Epithelial cell of esophagus (primary cell): ENCODE measurements around the gene NRG3.

Source experiments
- DNase-seq: peaks from one replicate; pipeline ENCODE4 v3.0.0; 2010; ENCODE audit warnings: low read depth
- H3K4me3 ChIP-seq: 2 replicates; pipeline ENCODE4 v1.5.1; 2011; ENCODE audit warnings: mild to moderate bottlenecking, low read length, control low read depth
- TF ChIP-seq, protein P1 (sequence below): IDR thresholded peaks from 2 replicates; pipeline ENCODE4 v1.5.1; 2011; ENCODE audit warnings: low read depth, mild to moderate bottlenecking, low read length, control low read depth, inconsistent platforms; ENCODE audit not compliant: insufficient read depth; ENCODE audit errors: missing control alignments

NRG3 gene

DNA sequence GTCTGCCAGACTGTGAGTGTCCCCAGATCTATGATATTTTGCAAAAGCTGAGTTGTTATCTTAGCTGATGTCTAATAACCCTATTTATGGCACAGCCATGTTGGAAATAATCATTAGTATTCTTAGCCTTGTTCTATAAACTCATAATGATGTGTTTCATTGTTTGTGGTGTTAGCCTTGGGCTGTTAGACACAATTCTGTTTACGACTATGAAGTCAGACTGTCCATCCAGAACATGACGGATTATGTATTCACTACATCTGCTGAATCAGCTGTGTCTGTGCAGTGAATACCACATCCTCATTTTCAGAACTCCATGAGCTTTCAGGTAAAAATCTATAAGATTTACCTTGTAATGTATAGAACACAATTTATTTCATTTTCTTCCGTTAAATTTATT lies 577.1 kb downstream of the NRG3 start:
- TF ChIP-seq, protein P1, sequence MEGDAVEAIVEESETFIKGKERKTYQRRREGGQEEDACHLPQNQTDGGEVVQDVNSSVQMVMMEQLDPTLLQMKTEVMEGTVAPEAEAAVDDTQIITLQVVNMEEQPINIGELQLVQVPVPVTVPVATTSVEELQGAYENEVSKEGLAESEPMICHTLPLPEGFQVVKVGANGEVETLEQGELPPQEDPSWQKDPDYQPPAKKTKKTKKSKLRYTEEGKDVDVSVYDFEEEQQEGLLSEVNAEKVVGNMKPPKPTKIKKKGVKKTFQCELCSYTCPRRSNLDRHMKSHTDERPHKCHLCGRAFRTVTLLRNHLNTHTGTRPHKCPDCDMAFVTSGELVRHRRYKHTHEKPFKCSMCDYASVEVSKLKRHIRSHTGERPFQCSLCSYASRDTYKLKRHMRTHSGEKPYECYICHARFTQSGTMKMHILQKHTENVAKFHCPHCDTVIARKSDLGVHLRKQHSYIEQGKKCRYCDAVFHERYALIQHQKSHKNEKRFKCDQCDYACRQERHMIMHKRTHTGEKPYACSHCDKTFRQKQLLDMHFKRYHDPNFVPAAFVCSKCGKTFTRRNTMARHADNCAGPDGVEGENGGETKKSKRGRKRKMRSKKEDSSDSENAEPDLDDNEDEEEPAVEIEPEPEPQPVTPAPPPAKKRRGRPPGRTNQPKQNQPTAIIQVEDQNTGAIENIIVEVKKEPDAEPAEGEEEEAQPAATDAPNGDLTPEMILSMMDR = no peak
- DNase-seq = no peak
- H3K4me3 ChIP-seq = no peak overlapping the region

DNA sequence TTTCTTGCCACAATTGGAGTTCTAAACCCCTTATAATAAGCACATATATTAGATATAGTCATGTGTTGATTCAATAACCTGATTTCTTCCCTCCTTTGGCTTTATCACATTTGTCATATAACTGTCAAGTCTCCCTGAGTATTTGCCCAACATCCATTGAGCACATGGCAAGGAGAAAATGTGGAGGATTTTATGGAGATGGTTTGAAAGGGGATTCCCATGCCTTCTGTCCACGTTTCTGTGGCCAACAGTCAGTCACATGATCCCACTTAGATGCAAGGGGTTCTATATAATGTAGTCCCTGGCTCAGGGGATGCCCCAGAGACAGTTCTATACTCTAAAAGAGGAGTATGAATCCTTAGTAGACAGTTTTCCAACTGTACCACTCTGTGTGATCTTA lies 577.7 kb downstream of the NRG3 start:
- TF ChIP-seq, protein P1 = no peak
- no peak overlapping the region for H3K4me3 ChIP-seq
- DNase-seq = no peak

DNA sequence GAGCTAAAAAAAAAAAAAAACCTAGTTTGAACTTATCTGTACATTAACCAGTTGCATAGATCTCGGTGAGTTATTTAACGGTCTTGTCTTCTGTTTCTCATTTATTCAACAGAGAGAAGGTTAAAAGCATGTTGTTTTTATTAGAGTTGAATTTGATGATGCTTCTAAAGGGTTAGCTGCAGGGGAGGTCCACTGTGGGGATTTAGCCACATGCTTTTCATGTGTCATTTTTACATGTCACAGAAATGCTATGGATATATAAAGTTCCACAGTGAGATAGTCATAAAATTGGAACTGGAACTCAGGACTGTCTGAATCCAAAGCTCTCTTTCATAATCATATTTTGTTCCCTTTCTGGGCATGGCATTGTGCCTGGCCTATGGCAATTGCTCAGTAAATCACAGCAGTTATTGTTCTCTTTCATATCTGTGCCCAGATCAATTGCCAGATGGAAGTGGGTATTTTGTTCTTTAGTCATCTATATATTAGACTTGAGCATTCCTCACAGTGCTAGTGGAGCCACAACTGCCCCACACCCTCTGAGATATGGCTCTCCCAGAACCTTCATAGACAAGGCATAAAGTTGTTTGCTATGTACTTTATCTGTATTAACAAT lies 578.8 kb downstream of the NRG3 start:
- H3K4me3 ChIP-seq = no peak overlapping the region
- DNase-seq = no peak
- TF ChIP-seq, protein P1 = no peak

DNA sequence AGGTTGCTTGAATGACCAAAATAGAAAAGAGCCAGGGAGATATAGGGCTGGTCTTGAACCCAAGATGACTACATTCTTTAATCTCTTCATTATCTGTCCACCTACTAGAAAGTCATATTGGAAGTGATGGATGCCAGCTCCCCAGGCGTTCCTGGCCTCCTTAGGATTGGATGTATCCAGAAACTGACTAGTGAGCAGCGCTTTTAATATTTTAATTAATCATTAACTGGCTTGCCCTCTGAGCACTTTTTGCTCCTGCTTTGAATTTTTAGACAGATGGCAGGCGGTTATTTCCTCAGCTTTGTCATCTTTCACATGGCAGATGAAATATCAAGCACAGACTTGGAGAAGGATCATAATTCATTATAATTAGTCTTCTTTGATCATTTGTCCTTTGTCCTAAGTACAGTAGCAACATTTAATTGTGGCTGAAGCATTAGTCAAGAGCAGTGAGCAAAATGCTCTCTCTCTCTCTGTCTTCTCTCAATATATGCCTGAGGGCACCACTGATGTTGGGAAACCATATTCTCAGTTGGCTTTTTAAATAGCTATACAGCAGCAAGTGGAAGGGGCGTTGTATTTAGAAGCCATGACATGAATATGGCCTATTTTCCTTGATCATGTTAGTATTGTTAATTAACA lies 588.0 kb downstream of the NRG3 start:
- no peak for DNase-seq
- TF ChIP-seq, protein P1 = no peak
- H3K4me3 ChIP-seq = no peak overlapping the region

DNA sequence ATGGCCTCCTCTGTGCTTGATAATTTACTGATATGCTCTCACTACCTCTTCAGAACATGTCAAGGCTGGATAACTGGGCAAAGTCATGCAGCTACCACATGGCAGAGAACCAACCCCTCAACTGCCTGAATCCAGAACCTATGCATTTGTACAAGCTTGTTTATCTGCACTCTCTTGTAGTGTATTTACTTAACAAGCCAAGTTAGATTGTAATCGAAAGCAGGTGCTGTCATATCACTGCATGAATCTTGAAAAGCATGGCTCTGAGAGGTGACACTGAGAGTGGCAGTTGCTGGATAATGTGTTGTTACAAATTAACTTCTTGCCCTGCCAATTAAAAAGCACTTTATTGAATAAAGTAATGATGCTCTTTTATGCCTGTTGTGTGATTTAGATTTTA lies 588.6 kb downstream of the NRG3 start:
- TF ChIP-seq, protein P1 = no peak
- no peak for DNase-seq
- no peak overlapping the region for H3K4me3 ChIP-seq

DNA sequence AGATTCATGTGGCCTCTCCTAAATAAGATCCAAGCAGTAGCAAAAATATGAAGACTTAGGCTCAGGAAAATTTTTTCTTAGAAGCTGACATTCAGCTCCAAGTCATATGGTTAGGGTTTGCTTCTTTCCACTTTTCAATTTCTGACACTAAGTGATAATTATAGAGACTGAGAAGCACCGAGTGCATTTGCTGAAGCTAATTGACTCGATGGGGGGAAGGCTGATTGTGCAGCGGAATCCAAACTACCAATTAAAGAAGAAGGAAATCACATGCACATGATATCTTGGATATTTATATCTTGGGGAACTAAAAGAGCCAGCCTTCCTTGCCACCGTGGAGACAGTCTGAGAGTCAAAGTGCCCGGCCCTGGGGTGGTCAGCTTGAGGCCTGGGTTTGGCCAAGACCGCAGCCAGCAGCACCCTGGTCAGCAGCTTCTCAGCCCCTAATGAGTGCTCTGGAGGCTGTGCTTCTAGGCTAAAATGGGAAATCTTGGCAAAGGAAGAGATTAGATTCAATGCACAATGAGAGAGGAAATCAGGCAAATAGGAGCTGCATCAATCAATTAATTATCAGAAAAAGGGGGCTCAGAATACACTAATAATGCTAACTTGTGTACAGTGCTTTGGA lies 589.3 kb downstream of the NRG3 start:
- no peak for DNase-seq
- TF ChIP-seq, protein P1 = no peak
- H3K4me3 ChIP-seq = no peak overlapping the region
